Articular chondrocyte of knee joint (primary cell): ENCODE measurements around the gene SRPRB. TPM values are rescaled to one million over a fixed set of nuclear protein-coding genes. Genes with fewer than 3 reads are reported as not detected.

Source experiments
- total RNA-seq: library from RNA; depleted of rRNA; stranded (reverse); fragments of >200 nt; gene quantifications from 2 replicates; pipeline ENCODE4 v1.2.3, GENCODE V29; 2012

Gene SRPRB, protein sequence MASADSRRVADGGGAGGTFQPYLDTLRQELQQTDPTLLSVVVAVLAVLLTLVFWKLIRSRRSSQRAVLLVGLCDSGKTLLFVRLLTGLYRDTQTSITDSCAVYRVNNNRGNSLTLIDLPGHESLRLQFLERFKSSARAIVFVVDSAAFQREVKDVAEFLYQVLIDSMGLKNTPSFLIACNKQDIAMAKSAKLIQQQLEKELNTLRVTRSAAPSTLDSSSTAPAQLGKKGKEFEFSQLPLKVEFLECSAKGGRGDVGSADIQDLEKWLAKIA
- 84.6 and 97.0 TPM in 2 replicates for total RNA-seq

DNA sequence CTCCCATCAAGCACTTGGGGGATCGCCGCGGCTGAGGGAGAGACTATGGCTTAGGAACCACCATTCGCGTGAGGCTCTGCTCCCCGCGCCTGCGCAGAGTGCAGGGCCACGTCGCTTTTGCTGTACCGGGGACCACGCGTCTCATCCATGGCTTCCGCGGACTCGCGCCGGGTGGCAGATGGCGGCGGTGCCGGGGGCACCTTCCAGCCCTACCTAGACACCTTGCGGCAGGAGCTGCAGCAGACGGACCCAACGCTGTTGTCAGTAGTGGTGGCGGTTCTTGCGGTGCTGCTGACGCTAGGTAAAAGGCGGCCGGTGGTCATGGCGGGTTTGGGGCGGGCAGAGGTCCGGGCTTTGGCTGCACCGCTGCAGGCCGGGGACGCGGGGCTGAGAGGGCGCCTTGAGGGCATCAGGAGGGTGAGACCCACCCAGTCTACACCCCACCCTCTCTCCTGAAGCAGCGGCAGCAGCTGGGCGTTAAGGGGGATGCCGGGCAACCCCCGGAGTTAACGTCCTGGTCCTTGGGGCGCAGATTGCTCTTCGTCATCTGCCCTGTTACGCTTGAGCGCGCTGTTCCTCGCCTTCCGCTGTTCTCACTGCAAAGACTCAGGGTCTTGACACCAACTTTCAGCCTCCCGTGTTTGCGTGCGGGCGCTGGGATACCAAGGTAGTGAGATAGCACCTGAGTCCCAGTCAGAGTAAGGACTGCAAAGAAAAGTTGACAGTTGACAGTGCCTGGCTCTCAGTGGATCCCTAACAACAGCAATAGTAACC, at the start of gene SRPRB:
Gene SRPRB (plus strand): TSS at position 114 of the 774 bp plus-strand sequence. CDS start 34 bp downstream, at position 148.

Other genes starting within 250 kb of the SRPRB start
- 181 and 195 TPM in 2 replicates for gene CDV3, start 232.1 kb upstream of the SRPRB start, total RNA-seq
- gene TOPBP1, start 143.9 kb upstream of the SRPRB start, total RNA-seq = 34.6 and 40.5 TPM in 2 replicates
- gene TF, start 59.4 kb upstream of the SRPRB start, total RNA-seq = 0.43 and 0.52 TPM in 2 replicates
- gene RAB6B, start 90.1 kb downstream of the SRPRB start, total RNA-seq = 0.65 and 0.78 TPM in 2 replicates
- gene SLCO2A1, start 224.1 kb downstream of the SRPRB start, total RNA-seq = not detected in 2 replicates